MM.1S (cell line): Measurements from ENCODE around the gene LHX4.
A peak's percentile ranks its signal among the peaks of the same experiment; 100 is the strongest.

ENCODE experiments used
- DNase-seq: peaks from one replicate; pipeline ENCODE4 v3.0.0-alpha.2; 2015
- H2AFZ ChIP-seq: fragments of 300-600 bp; sonication (generic); 2 replicates; pipeline ENCODE4 v1.6.0; 2016; ENCODE audit warnings: antibody characterized with exemption, low read length
- H3F3A ChIP-seq: fragments of 300-600 bp; sonication (generic); 2 replicates; pipeline ENCODE4 v1.6.1; 2016; ENCODE audit warnings: mild to moderate bottlenecking, antibody characterized with exemption, low read length, moderate library complexity, mixed read lengths; ENCODE audit not compliant: insufficient read depth
- H3K27ac ChIP-seq: fragments of 300-600 bp; sonication (generic); 2 replicates; pipeline ENCODE4 v1.5.1; 2016; ENCODE audit warnings: mild to moderate bottlenecking, low read length
- H3K27me3 ChIP-seq: fragments of 300-600 bp; sonication (generic); replicated peaks from 2 replicates; pipeline ENCODE4 v1.6.0; 2016; ENCODE audit warnings: low read length; ENCODE audit not compliant: insufficient read depth
- H3K36me3 ChIP-seq: fragments of 300-600 bp; sonication (generic); replicated peaks from 2 replicates; pipeline ENCODE4 v1.6.1; 2016; ENCODE audit warnings: mild to moderate bottlenecking, low read length, mixed read lengths; ENCODE audit not compliant: insufficient read depth
- H3K4me1 ChIP-seq: fragments of 300-600 bp; sonication (generic); 2 replicates; pipeline ENCODE4 v1.6.1; 2016; ENCODE audit warnings: low read length, mixed read lengths
- H3K4me2 ChIP-seq: fragments of 300-600 bp; sonication (generic); 2 replicates; pipeline ENCODE4 v1.6.0; 2016; ENCODE audit warnings: low read depth, low read length
- H3K4me3 ChIP-seq: fragments of 300-600 bp; sonication (generic); 2 replicates; pipeline ENCODE4 v1.5.1; 2016; ENCODE audit warnings: low read length, mixed read lengths
- H3K79me2 ChIP-seq: fragments of 300-600 bp; sonication (generic); 2 replicates; pipeline ENCODE4 v1.6.1; 2016; ENCODE audit warnings: mixed run types, low read length, mixed read lengths
- H3K9ac ChIP-seq: fragments of 300-600 bp; sonication (generic); 2 replicates; pipeline ENCODE4 v1.6.1; 2016; ENCODE audit warnings: low read length, mixed read lengths
- H3K9me2 ChIP-seq: fragments of 300-600 bp; sonication (generic); replicated peaks from 2 replicates; pipeline ENCODE4 v1.6.1; 2016; ENCODE audit warnings: mild to moderate bottlenecking, low read length, mixed read lengths; ENCODE audit not compliant: insufficient read depth
- H3K9me3 ChIP-seq: fragments of 300-600 bp; sonication (generic); replicated peaks from 2 replicates; pipeline ENCODE4 v1.6.1; 2016; ENCODE audit warnings: mild to moderate bottlenecking, low read length, mixed read lengths; ENCODE audit not compliant: insufficient read depth
- H4K20me1 ChIP-seq: fragments of 300-600 bp; sonication (generic); 2 replicates; pipeline ENCODE4 v1.6.1; 2016; ENCODE audit warnings: mild to moderate bottlenecking, low read length, moderate library complexity, mixed read lengths; ENCODE audit not compliant: insufficient read depth
- EZH2 ChIP-seq: fragments of 300-600 bp; sonication (generic); optimal IDR thresholded peaks from 2 replicates; pipeline ENCODE3; 2017; ENCODE audit warnings: low read depth, mild to moderate bottlenecking, antibody characterized with exemption, low read length, mixed read lengths
- EZH2phosphoT487 ChIP-seq: fragments of 300-600 bp; sonication (generic); IDR thresholded peaks from 2 replicates; pipeline ENCODE4 v1.6.1; 2018; ENCODE audit warnings: antibody characterized with exemption, low read length
- TF ChIP-seq, protein P1 (sequence below): fragments of 300-600 bp; sonication (generic); IDR thresholded peaks from 2 replicates; pipeline ENCODE4 v1.5.1; 2016; ENCODE audit warnings: antibody characterized with exemption, low read length, mixed read lengths

LHX4 gene

GRCh38 chr1:180230791-180231505 is 884 bp downstream of the LHX4 start:
- Histone ChIP-seq H3K27me3 (peaks cover 77% of the 10 kb centered on the region), H3F3A (0 out of 2 replicates have a peak, but pooled peaks cover 3% of the 10 kb centered on the region), H3K4me3 (peak overlapping the region; percentile 67), H3K36me3 (no peaks in the 10 kb centered on the region), H3K4me1 (no peaks in the 10 kb centered on the region), H3K79me2 (no peaks in the 10 kb centered on the region), H4K20me1 (no peaks in the 10 kb centered on the region), H2AFZ (peak overlapping the region; percentile 72), H3K9ac (no peak overlapping the region), H3K27ac (no peak overlapping the region), H3K9me2 (no peaks in the 10 kb centered on the region), H3K4me2 (peak overlapping the region; percentile 93), H3K9me3 (no peaks in the 10 kb centered on the region)
- peak; percentile 24 for DNase-seq
- TF ChIP-seq EZH2phosphoT487, result no peak
- TF ChIP-seq, protein P1, sequence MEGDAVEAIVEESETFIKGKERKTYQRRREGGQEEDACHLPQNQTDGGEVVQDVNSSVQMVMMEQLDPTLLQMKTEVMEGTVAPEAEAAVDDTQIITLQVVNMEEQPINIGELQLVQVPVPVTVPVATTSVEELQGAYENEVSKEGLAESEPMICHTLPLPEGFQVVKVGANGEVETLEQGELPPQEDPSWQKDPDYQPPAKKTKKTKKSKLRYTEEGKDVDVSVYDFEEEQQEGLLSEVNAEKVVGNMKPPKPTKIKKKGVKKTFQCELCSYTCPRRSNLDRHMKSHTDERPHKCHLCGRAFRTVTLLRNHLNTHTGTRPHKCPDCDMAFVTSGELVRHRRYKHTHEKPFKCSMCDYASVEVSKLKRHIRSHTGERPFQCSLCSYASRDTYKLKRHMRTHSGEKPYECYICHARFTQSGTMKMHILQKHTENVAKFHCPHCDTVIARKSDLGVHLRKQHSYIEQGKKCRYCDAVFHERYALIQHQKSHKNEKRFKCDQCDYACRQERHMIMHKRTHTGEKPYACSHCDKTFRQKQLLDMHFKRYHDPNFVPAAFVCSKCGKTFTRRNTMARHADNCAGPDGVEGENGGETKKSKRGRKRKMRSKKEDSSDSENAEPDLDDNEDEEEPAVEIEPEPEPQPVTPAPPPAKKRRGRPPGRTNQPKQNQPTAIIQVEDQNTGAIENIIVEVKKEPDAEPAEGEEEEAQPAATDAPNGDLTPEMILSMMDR, result no peak
- no peak for TF ChIP-seq EZH2

GRCh38 chr1:180231506-180231921 is 1.4 kb downstream of the LHX4 start:
- H3K9me2 ChIP-seq, result no peaks in the 10 kb centered on the region
- H3F3A ChIP-seq, result 0 out of 2 replicates have a peak, but pooled peaks cover 3% of the 10 kb centered on the region
- no peaks in the 10 kb centered on the region for H3K79me2 ChIP-seq
- H3K9ac ChIP-seq, result no peak overlapping the region
- no peak overlapping the region for H3K27ac ChIP-seq
- H3K9me3 ChIP-seq, result no peaks in the 10 kb centered on the region
- peak overlapping the region; percentile 93 for H3K4me2 ChIP-seq
- DNase-seq, result peak; percentile 62
- H3K27me3 ChIP-seq, result peaks cover 83% of the 10 kb centered on the region
- peak overlapping the region; percentile 67 for H3K4me3 ChIP-seq
- H4K20me1 ChIP-seq, result no peaks in the 10 kb centered on the region
- no peaks in the 10 kb centered on the region for H3K4me1 ChIP-seq
- no peaks in the 10 kb centered on the region for H3K36me3 ChIP-seq
- TF ChIP-seq, protein P1, result no peak
- TF ChIP-seq EZH2phosphoT487 (no peak), EZH2 (no peak)
- peak overlapping the region; percentile 72; the same call in 1 of the 2 replicates for H2AFZ ChIP-seq

DNA sequence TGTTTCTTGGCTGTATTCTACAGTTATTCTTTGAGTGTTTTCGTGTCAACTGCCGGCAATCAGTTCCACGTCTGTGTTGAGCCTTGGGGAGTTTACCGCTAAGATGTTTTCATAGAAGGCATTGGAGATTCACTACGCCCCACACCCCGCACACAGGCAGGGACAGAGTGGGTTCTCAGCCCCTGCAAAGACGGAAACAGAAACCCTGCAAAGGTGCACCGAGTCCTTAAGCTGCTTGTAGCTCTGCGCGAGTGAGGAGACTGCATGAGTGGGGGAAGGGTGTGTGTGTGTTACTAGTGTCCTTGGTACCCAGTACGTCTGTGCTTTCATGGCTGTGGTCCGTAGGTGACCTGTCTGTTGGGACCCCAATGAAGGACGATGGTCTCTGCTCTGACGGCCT is 1.9 kb downstream of the LHX4 start:
- Histone ChIP-seq H3K4me3 (peak overlapping the region; percentile 67), H4K20me1 (no peaks in the 10 kb centered on the region), H3K9me2 (no peaks in the 10 kb centered on the region), H2AFZ (no peak overlapping the region), H3F3A (0 out of 2 replicates have a peak, but pooled peaks cover 3% of the 10 kb centered on the region), H3K27me3 (peaks cover 87% of the 10 kb centered on the region), H3K9me3 (no peaks in the 10 kb centered on the region), H3K4me2 (peak overlapping the region; percentile 93), H3K79me2 (no peaks in the 10 kb centered on the region), H3K4me1 (no peaks in the 10 kb centered on the region), H3K9ac (no peak overlapping the region), H3K27ac (no peak overlapping the region), H3K36me3 (no peaks in the 10 kb centered on the region)
- TF ChIP-seq EZH2phosphoT487 (no peak), EZH2 (no peak)
- TF ChIP-seq, protein P1, result no peak
- no peak for DNase-seq
